WTC11 (cell line): ENCODE data around the gene KRTAP19-5. TPM values are rescaled to one million over a fixed set of nuclear protein-coding genes. Genes with fewer than 3 reads are reported as not detected.
"Not testable (repeated sequence)": the region's sequence is repeated elsewhere in the genome, so short reads cannot be mapped to it uniquely, and the experiment has no call there.

Experiments
- ATAC-seq: fragments of 200-7000 bp; cut with Tn5 transposase; 2 replicates; pipeline ENCODE4 v1.10.0; 2021; ENCODE audit warnings: mild to moderate bottlenecking, moderate library complexity
- CTCF ChIA-PET: fragments of 300-600 bp; sonication (Branson Sonifier 250); formaldehyde crosslinking; loops from one replicate; lab custom pipeline; 2021; ENCODE audit warnings: antibody characterized with exemption; lab: Charles Lee
- POLR2A ChIA-PET: fragments of 350-600 bp; sonication (Branson Sonifier 250); formaldehyde crosslinking; loops from one replicate; lab custom pipeline; 2021; ENCODE audit warnings: antibody characterized with exemption; lab: Charles Lee
- DNase-seq: peaks from one replicate; pipeline ENCODE4 v3.0.0; 2021; ENCODE audit warnings: low spot score
- H3K27ac Mint-ChIP-seq: 2 replicates; pipeline ENCODE4 v1.8.0; 2021; ENCODE audit warnings: mixed read lengths
- H3K27me3 Mint-ChIP-seq: 2 replicates; pipeline ENCODE4 v1.8.0; 2021; ENCODE audit warnings: low read depth, mild to moderate bottlenecking, moderate library complexity, mixed read lengths
- H3K36me3 Mint-ChIP-seq: 2 replicates; pipeline ENCODE4 v1.8.0; 2021; ENCODE audit warnings: mixed read lengths
- H3K4me1 Mint-ChIP-seq: 2 replicates; pipeline ENCODE4 v1.8.0; 2022; ENCODE audit warnings: mixed read lengths
- H3K4me3 Mint-ChIP-seq: 2 replicates; pipeline ENCODE4 v1.8.0; 2021; ENCODE audit warnings: mild to moderate bottlenecking, moderate library complexity, mixed read lengths
- H3K9me3 Mint-ChIP-seq: 2 replicates; pipeline ENCODE4 v1.8.0; 2021; ENCODE audit warnings: mixed read lengths
- AR ChIP-seq: fragments of 250-450 bp; sonication (Bioruptor Pico); IDR thresholded peaks from 2 replicates; pipeline ENCODE4 v1.9.0; 2021; ENCODE audit warnings: mild to moderate bottlenecking
- ARID4B ChIP-seq: sonication (generic); formaldehyde crosslinking; IDR thresholded peaks from 2 replicates; pipeline ENCODE4 v1.8.0; 2023; ENCODE audit warnings: missing genetic modification reagents, mild to moderate bottlenecking, borderline replicate concordance
- CTCF ChIP-seq: fragments of 200-600 bp; IDR thresholded peaks from 2 replicates; pipeline ENCODE4 v1.8.0; 2022; ENCODE audit warnings: antibody characterized with exemption
- E2F4 ChIP-seq: sonication (generic); formaldehyde crosslinking; IDR thresholded peaks from 2 replicates; pipeline ENCODE4 v1.8.1; 2022; ENCODE audit warnings: low read depth, mild to moderate bottlenecking, moderate library complexity, missing genetic modification reagents, borderline replicate concordance
- ERG ChIP-seq: fragments of 250-450 bp; sonication (Bioruptor Pico); IDR thresholded peaks from 2 replicates; pipeline ENCODE4 v1.8.0; 2021; ENCODE audit warnings: mild to moderate bottlenecking
- IRF1 ChIP-seq: sonication (generic); formaldehyde crosslinking; IDR thresholded peaks from 2 replicates; pipeline ENCODE4 v1.8.0; 2023; ENCODE audit warnings: missing genetic modification reagents
- TEAD1 ChIP-seq: sonication (generic); formaldehyde crosslinking; IDR thresholded peaks from 2 replicates; pipeline ENCODE4 v1.8.0; 2022; ENCODE audit warnings: mild to moderate bottlenecking, missing genetic modification reagents
- ZBTB43 ChIP-seq: sonication (generic); formaldehyde crosslinking; IDR thresholded peaks from 2 replicates; pipeline ENCODE4 v1.8.1; 2023; ENCODE audit warnings: mild to moderate bottlenecking, missing genetic modification reagents
- ZMAT4 ChIP-seq: fragments of 250-450 bp; sonication (Bioruptor Pico); IDR thresholded peaks from 2 replicates; pipeline ENCODE4 v1.9.0; 2021; ENCODE audit warnings: mild to moderate bottlenecking
- total RNA-seq: library from RNA; stranded (reverse); gene quantifications from 3 replicates; pipeline ENCODE4 v1.2.3, GENCODE V29; 2021

KRTAP19-5 gene
- total RNA-seq, 1 experiment from 2014 or later: not detected

GRCh38 chr21:30505621-30506205 lies 3.8 kb upstream of the KRTAP19-5 start:
- POLR2A ChIA-PET: not testable (repeated sequence)
- CTCF ChIA-PET: interaction anchor here (0.6 to 1.8 kb wide), 12 partner anchors 8 to 1129 kb away, joined by 3 to 11 read pairs (median 4); partner anchors contain the start of genes KRTAP19-3 and KRTAP19-4

GRCh38 chr21:30497065-30497464 lies 4.9 kb downstream of the KRTAP19-5 start, which contains the start of gene KRTAP19-4:
Gene KRTAP19-4, minus strand, starts transcription at chr21:30497165. Its CDS starts 55 bp downstream, at chr21:30497110.
- H3K27me3 Mint-ChIP-seq: no peaks in the 10 kb centered on the region
- H3K4me3 Mint-ChIP-seq: no peak within 1 kb of the TSS
- ChIA-PET CTCF (interaction anchor here (1.1 kb wide), 1 partner anchor 10 kb away, joined by 5 read pairs; no protein-coding TSS in a partner anchor), POLR2A (no interaction called here)
- peaks cover 3% of the 10 kb centered on the region; the same call in 1 of the 2 replicates for H3K9me3 Mint-ChIP-seq
- H3K36me3 Mint-ChIP-seq: no peaks in the 10 kb centered on the region
- TF ChIP-seq E2F4 (CRISPR knock-in tag) (no peak), IRF1 (CRISPR knock-in tag) (no peak), AR (CRISPR knock-in tag) (no peak), TEAD1 (no peak), ARID4B (CRISPR knock-in tag) (no peak), ZMAT4 (CRISPR knock-in tag) (no peak), ZBTB43 (no peak), ERG (CRISPR knock-in tag) (no peak)
- DNase-seq: no peak
- H3K27ac Mint-ChIP-seq: no peak within 1 kb of the TSS
- no peak for ATAC-seq
- 0 out of 2 replicates have a peak, but pooled peaks cover 3% of the 10 kb centered on the region for H3K4me1 Mint-ChIP-seq

More at GRCh38 chr21:30505621-30506205, 3.8 kb upstream of the KRTAP19-5 start:
- not testable (repeated sequence) for H3K36me3 Mint-ChIP-seq, H3K27me3 Mint-ChIP-seq, H3K4me1 Mint-ChIP-seq, H3K9me3 Mint-ChIP-seq, H3K4me3 Mint-ChIP-seq, H3K27ac Mint-ChIP-seq
- DNase-seq (peak; percentile 30), ATAC-seq (peak; percentile 74)
- peak; percentile 65 for TF ChIP-seq CTCF
